CD14-positive monocyte (primary cell): ENCODE data around the gene GTF3C5. TPM values are rescaled to one million over a fixed set of nuclear protein-coding genes. Genes with fewer than 3 reads are reported as not detected.

Experiments used
- DNase-seq, 3 donors: peaks; one replicate each; pipeline ENCODE4 v3.0.0-alpha.2; 2011 to 2022
- H2AFZ ChIP-seq: 2 replicates; pipeline ENCODE4 v1.6.0; 2012; ENCODE audit warnings: mild to moderate bottlenecking, low read depth, low read length, inconsistent platforms; ENCODE audit not compliant: insufficient read depth, poor library complexity, severe bottlenecking
- H3K27ac ChIP-seq, 2 donors: 1 replicate in 1 of 2; 2 replicates in 1 of 2; pipeline ENCODE4 v1.5.1; 2012 to 2013; ENCODE audit warnings: low read length in 2 of 2, control low read depth in 1 of 2, inconsistent platforms in 1 of 2, low read depth in 1 of 2, mild to moderate bottlenecking in 1 of 2
- H3K27me3 ChIP-seq, 2 donors: one replicate each; pipeline versions ENCODE4 v1.6.0 to v1.6.1; 2011 to 2013; ENCODE audit warnings: low read length in 2 of 2; ENCODE audit not compliant: control insufficient read depth in 2 of 2, insufficient read depth in 2 of 2
- H3K36me3 ChIP-seq, 2 donors: replicated peaks in 1 of 2; 1 replicate in 1 of 2; 2 replicates in 1 of 2; pipeline versions ENCODE4 v1.5.1 to v1.6.1; 2012 to 2013; ENCODE audit warnings: low read length in 2 of 2, control low read depth in 1 of 2, inconsistent platforms in 1 of 2, mild to moderate bottlenecking in 1 of 2; ENCODE audit not compliant: insufficient read depth in 2 of 2, control insufficient read depth in 1 of 2
- H3K4me1 ChIP-seq, 2 donors: 1 replicate in 1 of 2; 2 replicates in 1 of 2; pipeline versions ENCODE4 v1.5.1 to v1.6.1; 2012 to 2013; ENCODE audit warnings: low read length in 2 of 2, control low read depth in 1 of 2, inconsistent platforms in 1 of 2, mild to moderate bottlenecking in 1 of 2, moderate library complexity in 1 of 2; ENCODE audit not compliant: insufficient read depth in 2 of 2, control insufficient read depth in 1 of 2
- H3K4me2 ChIP-seq: replicated peaks from 2 replicates; pipeline ENCODE3; 2012; ENCODE audit warnings: low read length, moderate library complexity, mild to moderate bottlenecking; ENCODE audit not compliant: poor library complexity, severe bottlenecking; ENCODE audit errors: extremely low read depth
- H3K4me3 ChIP-seq, 3 experiments: fragments of 200-600 bp in 1 of 3; sonication (generic) in 1 of 3; replicated peaks in 1 of 3; 1 replicate in 2 of 3; 2 replicates in 1 of 3; pipeline ENCODE4 v1.5.1; 2011 to 2013; ENCODE audit warnings: low read length in 3 of 3, mild to moderate bottlenecking in 3 of 3, control low read depth in 2 of 3, low read depth in 2 of 3, inconsistent platforms in 1 of 3, moderate library complexity in 1 of 3
- H3K79me2 ChIP-seq: 2 replicates; pipeline ENCODE4 v1.6.0; 2012; ENCODE audit warnings: mild to moderate bottlenecking, control low read depth, inconsistent platforms, low read length, moderate library complexity; ENCODE audit not compliant: insufficient read depth
- H3K9ac ChIP-seq: 2 replicates; pipeline ENCODE4 v1.6.0; 2017; ENCODE audit warnings: low read length, mild to moderate bottlenecking; ENCODE audit not compliant: insufficient read depth, poor library complexity, severe bottlenecking
- H3K9me3 ChIP-seq, 2 donors: replicated peaks in 1 of 2; 1 replicate in 1 of 2; 2 replicates in 1 of 2; pipeline versions ENCODE4 v1.5.1 to v1.6.1; 2012 to 2013; ENCODE audit warnings: low read length in 2 of 2, control low read depth in 1 of 2; ENCODE audit not compliant: control insufficient read depth in 1 of 2, insufficient read depth in 1 of 2
- H4K20me1 ChIP-seq: 2 replicates; pipeline ENCODE4 v1.6.0; 2012; ENCODE audit warnings: mild to moderate bottlenecking, low read length, control low read depth, moderate library complexity; ENCODE audit not compliant: insufficient read depth
- H3K27ac Mint-ChIP-seq, 7 donors: one replicate each; pipeline ENCODE4 v1.8.0; 2020; ENCODE audit warnings: mild to moderate bottlenecking in 7 of 7, mixed read lengths in 7 of 7, moderate library complexity in 6 of 7, inconsistent platforms in 2 of 7
- H3K27me3 Mint-ChIP-seq, 3 donors: one replicate each; pipeline ENCODE4 v1.8.0; 2021 to 2022; ENCODE audit warnings: low read depth in 3 of 3, mild to moderate bottlenecking in 3 of 3, mixed read lengths in 3 of 3, moderate library complexity in 3 of 3, inconsistent platforms in 1 of 3
- H3K36me3 Mint-ChIP-seq, 2 donors: one replicate each; pipeline ENCODE4 v1.8.0; 2020; ENCODE audit warnings: mixed read lengths in 2 of 2, inconsistent platforms in 1 of 2, mild to moderate bottlenecking in 1 of 2
- H3K4me1 Mint-ChIP-seq: one replicate; pipeline ENCODE4 v1.8.0; 2020; ENCODE audit warnings: mild to moderate bottlenecking, mixed read lengths
- H3K4me3 Mint-ChIP-seq, 2 donors: one replicate each; pipeline ENCODE4 v1.8.0; 2020; ENCODE audit warnings: mild to moderate bottlenecking in 2 of 2, mixed read lengths in 2 of 2, moderate library complexity in 1 of 2
- H3K9me3 Mint-ChIP-seq, 7 donors: one replicate each; pipeline ENCODE4 v1.8.0; 2020 to 2022; ENCODE audit warnings: mixed read lengths in 7 of 7, mild to moderate bottlenecking in 6 of 7, moderate library complexity in 6 of 7, inconsistent platforms in 2 of 7
- CTCF ChIP-seq: fragments of 200-600 bp; IDR thresholded peaks from one replicate; pipeline ENCODE4 v1.8.0; 2022; ENCODE audit warnings: antibody characterized with exemption, mild to moderate bottlenecking
- WGBS: methylation state at CpG from one replicate; pipeline ENCODE4 v1.1.5; 2013; ENCODE audit warnings: missing lambda C conversion rate; ENCODE audit not compliant: insufficient coverage; 5-methylcytosine and 5-hydroxymethylcytosine counted together
- intact Hi-C, 2 donors: fragments of 100-400 bp; cut with micrococcal nuclease; formaldehyde crosslinking; loops; one replicate each; pipeline versions ENCODE4 v1.15.0 to v1.15.1; 2023
- polyA plus RNA-seq, 3 donors: library from polyadenylated mRNA; depleted of rRNA in 1 of 3; unstranded in 2 of 3; stranded (reverse) in 1 of 3; fragments of 300-500 nt in 2 of 3; fragments of >200 nt in 1 of 3; fragmentation: Illumina TruSeq in 2 of 3; gene quantifications; 1 replicate in 2 of 3; 2 replicates in 1 of 3; pipeline ENCODE4 v1.2.3, GENCODE V29; 2012 to 2021

GTF3C5 gene
- polyA plus RNA-seq, 3 donors: 21.3 to 75.6 (median 24.4) TPM

GRCh38 chr9:132982458-132982857 is 48.3 kb upstream of the GTF3C5 start:
- Mint-ChIP-seq H3K27me3 (peaks cover 30 to 88% (median 49%) of the 10 kb centered on the region in 3 donors), H3K27ac (peak overlapping the region in 2 of 7 donors; percentile 20 to 66), H3K36me3 (peaks cover 5 to 6% of the 10 kb centered on the region in 2 donors), H3K4me3 (peak overlapping the region in 1 of 2 donors; percentile 30), H3K4me1 (peaks cover 29% of the 10 kb centered on the region), H3K9me3 (peaks cover 3 to 14% (median 9%) of the 10 kb centered on the region in 7 donors)
- no peak for TF ChIP-seq CTCF
- peak overlapping the region; percentile 16 for H3K4me2 ChIP-seq
- H3K9me3 ChIP-seq: no peaks in the 10 kb centered on the region
- peaks cover 21 to 30% of the 10 kb centered on the region in 2 donors for H3K4me1 ChIP-seq
- intact Hi-C loops: no loop called here
- H3K27ac ChIP-seq: no peak overlapping the region
- 0% methylated on average over 4 of the region's 8 CpGs for WGBS
- no peak overlapping the region for H3K9ac ChIP-seq
- peak in 2 of 3 donors; percentile 16 to 32 for DNase-seq
- H3K36me3 ChIP-seq: no peaks in the 10 kb centered on the region
- no peak overlapping the region for H3K4me3 ChIP-seq
- no peaks in the 10 kb centered on the region for H3K79me2 ChIP-seq
- H3K27me3 ChIP-seq: peaks cover 27 to 40% of the 10 kb centered on the region in 2 donors
- no peaks in the 10 kb centered on the region for H4K20me1 ChIP-seq
- no peak overlapping the region for H2AFZ ChIP-seq

- no peak overlapping the region for H3K4me3 ChIP-seq
- H3K9me3 ChIP-seq: no peaks in the 10 kb centered on the region
- H3K4me1 ChIP-seq: peaks cover 13 to 19% of the 10 kb centered on the region in 2 donors
- no peak overlapping the region for H3K9ac ChIP-seq
- H3K36me3 ChIP-seq: no peaks in the 10 kb centered on the region
- no peak for DNase-seq
- Mint-ChIP-seq H3K4me1 (peaks cover 21% of the 10 kb centered on the region), H3K27me3 (peaks cover 27 to 77% (median 42%) of the 10 kb centered on the region in 3 donors), H3K9me3 (peaks cover 3 to 13% (median 8%) of the 10 kb centered on the region in 7 donors), H3K4me3 (peak overlapping the region in 1 of 2 donors; percentile 79), H3K27ac (no peak overlapping the region), H3K36me3 (peaks cover 4% of the 10 kb centered on the region in 2 donors)
- intact Hi-C loops: no loop called here
- H4K20me1 ChIP-seq: no peaks in the 10 kb centered on the region
- 52% methylated on average over 8 of the region's 11 CpGs for WGBS
- no peak for TF ChIP-seq CTCF
- peaks cover 20 to 28% of the 10 kb centered on the region in 2 donors for H3K27me3 ChIP-seq
- H2AFZ ChIP-seq: no peak overlapping the region
- H3K79me2 ChIP-seq: no peaks in the 10 kb centered on the region
- no peak overlapping the region for H3K27ac ChIP-seq
- no peak overlapping the region for H3K4me2 ChIP-seq
Observed at GRCh38 chr9:132983491-132984201, 47.2 kb upstream of the GTF3C5 start.
